ENCODE measurements around the gene DUSP23.

Gene DUSP23

DNA sequence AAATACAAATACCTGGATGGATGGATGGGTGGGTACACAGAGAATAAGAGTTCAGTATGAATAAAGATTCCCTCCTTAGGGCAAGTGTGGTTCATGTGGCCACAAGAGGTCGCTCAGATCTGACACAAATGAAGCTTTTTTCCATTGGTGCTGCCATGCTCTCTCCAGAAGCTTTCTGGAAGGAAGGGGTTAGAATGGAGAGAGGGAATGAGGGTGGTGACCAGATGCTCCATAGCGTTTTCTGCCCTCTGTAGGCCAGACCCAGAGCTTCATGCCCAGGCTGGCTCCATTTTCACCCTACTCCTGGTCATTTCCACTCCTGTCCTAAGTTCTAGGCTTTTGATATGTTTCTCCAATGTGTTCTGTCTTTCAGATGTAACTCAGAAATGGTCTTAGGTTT, 18.1 kb downstream of the DUSP23 start:
- no peak overlapping the region for H3K27ac ChIP-seq
- peak; percentile 85 for TF ChIP-seq CTCF (conservative IDR thresholded peaks at IDR 0.05)

DNA sequence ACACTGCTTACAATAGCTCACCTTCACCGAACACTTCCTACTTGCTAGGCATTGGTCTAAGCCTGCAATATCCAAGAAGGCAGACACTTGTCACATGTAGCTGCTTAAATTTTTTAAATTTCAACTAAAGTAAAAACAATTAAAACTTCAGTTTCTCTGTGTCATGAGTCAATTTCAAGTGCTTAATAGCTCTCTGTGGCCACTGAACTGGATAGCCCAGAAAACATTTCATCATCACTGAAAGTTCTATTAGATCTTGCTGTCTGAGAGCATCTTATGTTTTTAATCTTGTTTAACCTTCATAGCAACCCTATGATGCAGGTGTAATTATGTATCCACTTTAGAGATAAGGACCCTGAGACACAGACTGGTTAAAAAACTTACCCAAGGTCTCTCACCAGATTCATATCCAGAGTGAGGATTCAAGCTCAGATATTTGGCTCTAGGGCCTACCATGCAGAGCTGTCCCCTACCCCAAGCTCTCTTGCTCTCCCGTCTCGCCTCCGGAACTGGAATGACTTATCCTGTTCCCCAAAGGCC, 18.8 kb downstream of the DUSP23 start:
- no peak for TF ChIP-seq CTCF (conservative IDR thresholded peaks at IDR 0.05)
- H3K27ac ChIP-seq, result no peak overlapping the region

DNA sequence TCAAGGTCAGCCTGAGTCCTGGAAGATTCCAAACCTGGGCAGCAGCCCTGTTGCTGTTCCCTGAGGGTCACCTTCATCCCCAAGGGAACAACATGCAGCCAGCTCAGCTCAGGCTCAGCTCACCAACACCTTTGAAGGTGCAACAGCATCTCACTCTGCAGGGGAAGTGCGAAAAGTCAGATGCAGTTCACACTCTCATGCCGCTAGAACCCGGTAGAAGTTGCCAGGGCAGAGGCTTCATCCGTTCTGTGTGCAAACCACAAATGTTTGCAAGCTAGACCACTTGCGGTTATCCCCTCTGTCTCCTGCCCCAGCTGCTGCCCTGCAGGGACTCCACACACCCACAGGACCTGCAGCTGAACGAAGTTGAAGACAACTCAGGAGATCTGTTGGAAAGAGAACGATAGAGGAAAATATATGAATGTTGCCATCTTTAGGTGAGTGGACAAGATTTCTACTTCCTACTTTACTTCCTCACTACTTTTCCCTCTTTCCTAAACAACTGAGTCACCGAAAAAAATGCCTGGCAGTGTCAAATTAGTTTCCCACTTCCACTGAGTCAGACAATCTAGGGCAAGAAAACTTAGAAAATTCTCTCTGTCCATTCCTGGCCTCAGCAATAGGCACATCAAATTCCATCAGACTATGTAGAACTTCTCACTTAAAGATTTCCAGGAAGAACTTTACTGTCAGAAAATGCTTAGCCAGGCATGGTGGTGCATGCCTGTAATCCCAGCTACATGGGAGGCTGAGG, 19.6 kb downstream of the DUSP23 start:
- TF ChIP-seq CTCF (conservative IDR thresholded peaks at IDR 0.05), result no peak
- no peak overlapping the region for H3K27ac ChIP-seq

- no peak within 1 kb of the TSS for H3K27ac ChIP-seq
- TF ChIP-seq CTCF (conservative IDR thresholded peaks at IDR 0.05), result no peak
These were observed 21.3 kb downstream of the DUSP23 start, which contains the start of gene FCRL6 for GRCh38 chr1:159802111-159802510. FCRL6 (plus strand) TSS chr1:159802360; CDS start chr1:159802425, 65 bp downstream.

DNA sequence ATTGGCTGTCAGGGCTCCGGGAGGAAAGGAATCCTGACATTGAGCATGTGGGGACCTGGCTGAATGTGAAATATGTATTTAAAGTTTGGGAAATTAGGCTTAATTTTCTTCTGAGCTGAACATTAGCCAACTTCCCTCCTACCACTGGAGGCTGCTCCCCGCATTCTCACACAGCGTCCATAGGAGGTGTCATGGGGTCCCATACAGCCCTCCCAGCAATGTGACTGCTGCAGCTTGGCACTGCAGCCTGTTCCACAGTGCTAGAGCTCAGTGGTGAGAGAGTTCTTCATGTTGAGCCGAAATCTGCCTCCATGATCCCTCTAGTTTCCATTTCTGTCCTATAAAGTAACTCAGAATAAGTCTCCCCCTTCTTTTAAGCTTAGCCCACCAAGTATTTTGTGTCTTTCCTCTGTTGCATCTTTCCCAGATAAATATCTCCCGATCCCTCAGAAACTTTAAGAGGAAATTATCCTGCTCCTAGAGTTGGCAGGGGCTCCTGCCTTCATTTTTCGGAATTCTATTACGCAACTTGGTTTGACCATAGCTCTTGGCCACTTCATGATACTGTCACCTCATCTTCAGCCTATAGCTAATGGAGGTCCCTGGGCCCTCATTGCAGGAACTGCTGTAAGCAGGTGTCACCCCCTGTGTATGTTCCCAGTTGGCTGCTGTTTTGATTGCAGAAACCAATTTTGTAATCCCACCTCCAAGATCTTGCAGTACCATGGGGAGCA, 23.4 kb downstream of the DUSP23 start:
- H3K27ac ChIP-seq, result no peak overlapping the region
- no peak for TF ChIP-seq CTCF (conservative IDR thresholded peaks at IDR 0.05)

- H3K27ac ChIP-seq, result no peak overlapping the region
- TF ChIP-seq CTCF (conservative IDR thresholded peaks at IDR 0.05), result no peak
These were observed 24.2 kb downstream of the DUSP23 start for GRCh38 chr1:159804924-159805323.

- TF ChIP-seq CTCF (conservative IDR thresholded peaks at IDR 0.05), result no peak
- no peak overlapping the region for H3K27ac ChIP-seq
These were observed 35.2 kb downstream of the DUSP23 start for GRCh38 chr1:159815926-159816325.
